PC-9 (cell line): ENCODE measurements around the gene ARFRP1. TPM values are rescaled to one million over a fixed set of nuclear protein-coding genes. Genes with fewer than 3 reads are reported as not detected.
A peak's percentile ranks its signal among the peaks of the same experiment; 100 is the strongest.

Experiments
- BruUV-seq: library from RNA; stranded (reverse); fragments of 400-500 nt; replicated peaks from 2 replicates; lab custom pipeline; 2021; lab: Mats Ljungman, UMichigan
- CTCF ChIA-PET: fragments of 300-600 bp; sonication (Branson Sonifier 250); formaldehyde crosslinking; loops from one replicate; lab custom pipeline; 2022; ENCODE audit warnings: antibody characterized with exemption; lab: Charles Lee
- POLR2A ChIA-PET: fragments of 300-600 bp; sonication (Branson Sonifier 250); formaldehyde crosslinking; loops from one replicate; lab custom pipeline; 2022; ENCODE audit warnings: antibody characterized with exemption; ENCODE audit not compliant: unreplicated experiment; lab: Charles Lee
- DNase-seq, 2 experiments: peaks; one replicate each; pipeline versions ENCODE4 v3.0.0 to v3.0.0-alpha.2; 2015 to 2022; ENCODE audit warnings: mixed read lengths in 1 of 2
- H2AFZ ChIP-seq: fragments of 200-600 bp; sonication (generic); 2 replicates; pipeline ENCODE4 v1.8.1; 2017; ENCODE audit warnings: antibody characterized with exemption
- H3F3A ChIP-seq: fragments of 200-600 bp; sonication (generic); 2 replicates; pipeline ENCODE4 v1.8.1; 2017; ENCODE audit warnings: antibody characterized with exemption, mild to moderate bottlenecking, low read depth; ENCODE audit not compliant: insufficient read depth
- H3K27ac ChIP-seq: fragments of 200-600 bp; sonication (generic); 2 replicates; pipeline ENCODE4 v1.6.1; 2016; ENCODE audit warnings: mixed run types
- H3K27me3 ChIP-seq: fragments of 200-600 bp; sonication (generic); 2 replicates; pipeline ENCODE4 v1.6.1; 2016; ENCODE audit warnings: low read depth, mixed run types; ENCODE audit not compliant: insufficient read depth
- H3K36me3 ChIP-seq: fragments of 200-600 bp; sonication (generic); 2 replicates; pipeline ENCODE4 v1.6.1; 2016; ENCODE audit warnings: low read depth, mixed run types
- H3K4me1 ChIP-seq: fragments of 200-600 bp; sonication (generic); replicated peaks from 2 replicates; pipeline ENCODE4 v1.6.1; 2016; ENCODE audit warnings: mixed run types; ENCODE audit not compliant: insufficient read depth
- H3K4me2 ChIP-seq: fragments of 200-600 bp; sonication (generic); 2 replicates; pipeline ENCODE4 v1.6.1; 2017; ENCODE audit warnings: mixed run types
- H3K4me3 ChIP-seq: fragments of 200-600 bp; sonication (generic); 2 replicates; pipeline ENCODE4 v1.6.1; 2016; ENCODE audit warnings: mixed run types
- H3K79me2 ChIP-seq: fragments of 200-600 bp; sonication (generic); 2 replicates; pipeline ENCODE4 v1.6.1; 2017; ENCODE audit warnings: low read depth, mixed run types
- H3K9me2 ChIP-seq: fragments of 200-600 bp; sonication (generic); 2 replicates; pipeline ENCODE4 v1.8.1; 2017; ENCODE audit warnings: mild to moderate bottlenecking; ENCODE audit not compliant: insufficient read depth
- H3K9me3 ChIP-seq: fragments of 200-600 bp; sonication (generic); 2 replicates; pipeline ENCODE4 v1.8.1; 2016; ENCODE audit warnings: low read depth; ENCODE audit not compliant: insufficient read depth
- H4K20me1 ChIP-seq: fragments of 200-600 bp; sonication (generic); 2 replicates; pipeline ENCODE4 v1.8.1; 2017; ENCODE audit not compliant: insufficient read depth
- CTCF ChIP-seq: fragments of 200-600 bp; sonication (generic); conservative IDR thresholded peaks from 2 replicates; pipeline ENCODE4 v1.6.1; 2017; ENCODE audit warnings: mixed run types, antibody characterized with exemption, mild to moderate bottlenecking, moderate library complexity
- EZH2 ChIP-seq: fragments of 200-600 bp; sonication (generic); IDR thresholded peaks from 2 replicates; pipeline ENCODE4 v1.8.0; 2017; ENCODE audit warnings: antibody characterized with exemption, low read depth
- intact Hi-C: fragments of 100-400 bp; cut with micrococcal nuclease; formaldehyde crosslinking; loops from one replicate; pipeline ENCODE4 v1.10.0; 2022; ENCODE audit not compliant: unreplicated experiment
- total RNA-seq: library from RNA; stranded (reverse); gene quantifications from 2 replicates; pipeline ENCODE4 v1.2.3, GENCODE V29; 2021

Gene ARFRP1
- total RNA-seq, 1 experiment from 2014 or later: 59.1 TPM

- Histone ChIP-seq H3K36me3 (no peaks in the 10 kb centered on the region), H2AFZ (no peak overlapping the region), H3K9me2 (no peaks in the 10 kb centered on the region), H3K4me1 (peaks cover 9% of the 10 kb centered on the region), H3K4me3 (no peak overlapping the region), H3K79me2 (peaks cover 10% of the 10 kb centered on the region; the same call in 1 of the 2 replicates), H3K9me3 (no peaks in the 10 kb centered on the region), H3K4me2 (no peak overlapping the region), H3K27me3 (no peaks in the 10 kb centered on the region), H4K20me1 (no peaks in the 10 kb centered on the region; the same call in 1 of the 2 replicates), H3K27ac (no peak overlapping the region), H3F3A (peaks cover 36% of the 10 kb centered on the region)
- intact Hi-C loops: no loop called here
- no TSS peak for BruUV-seq
- CTCF ChIA-PET: interaction anchor here (0.5 kb wide), 1 partner anchor 543 kb away, joined by 3 read pairs; no protein-coding TSS in a partner anchor
- no peak for DNase-seq
- TF ChIP-seq CTCF (no peak), EZH2 (no peak)
- POLR2A ChIA-PET: interaction anchor here (1.0 kb wide), 1 partner anchor 56 kb away, joined by 4 read pairs; no protein-coding TSS in a partner anchor
Observed at GRCh38 chr20:63743210-63743970, 35.6 kb upstream of the ARFRP1 start.

- Histone ChIP-seq H3K79me2 (peaks cover 10% of the 10 kb centered on the region; the same call in 1 of the 2 replicates), H3K4me2 (no peak overlapping the region), H3K4me3 (no peak overlapping the region), H3K27ac (no peak overlapping the region), H3F3A (peaks cover 36% of the 10 kb centered on the region), H3K9me3 (no peaks in the 10 kb centered on the region), H3K36me3 (no peaks in the 10 kb centered on the region), H3K9me2 (no peaks in the 10 kb centered on the region), H4K20me1 (no peaks in the 10 kb centered on the region; the same call in 1 of the 2 replicates), H2AFZ (no peak overlapping the region), H3K27me3 (no peaks in the 10 kb centered on the region), H3K4me1 (peaks cover 9% of the 10 kb centered on the region)
- ChIA-PET POLR2A (no interaction called here), CTCF (interaction anchor here (0.5 kb wide), 1 partner anchor 543 kb away, joined by 3 read pairs; no protein-coding TSS in a partner anchor)
- intact Hi-C loops: no loop called here
- BruUV-seq: no TSS peak
- DNase-seq: no peak
- TF ChIP-seq CTCF (no peak), EZH2 (no peak)
Observed at GRCh38 chr20:63742381-63743024, 34.7 kb upstream of the ARFRP1 start.

- CTCF ChIA-PET: interaction anchor here (1.3 kb wide), 1 partner anchor 100 kb away, joined by 18 read pairs; no protein-coding TSS in a partner anchor
Observed at GRCh38 chr20:63741676-63742380, 34.1 kb upstream of the ARFRP1 start.

More at GRCh38 chr20:63741676-63742380, 34.1 kb upstream of the ARFRP1 start:
- BruUV-seq: no TSS peak
- no peaks in the 10 kb centered on the region for H3K27me3 ChIP-seq
- H3F3A ChIP-seq: peaks cover 37% of the 10 kb centered on the region
- peaks cover 9% of the 10 kb centered on the region for H3K4me1 ChIP-seq
- H3K27ac ChIP-seq: no peak overlapping the region
- no peak overlapping the region for H2AFZ ChIP-seq
- DNase-seq: no peak
- intact Hi-C loops: loop anchor here (1.0 to 2.0 kb wide), 2 partner anchors 123 to 205 kb away; partner anchors contain the start of genes PTK6 and TPD52L2
- H3K4me2 ChIP-seq: peak overlapping the region; percentile 72
- H3K4me3 ChIP-seq: peak overlapping the region; percentile 44; the same call in 1 of the 2 replicates
- H3K9me3 ChIP-seq: no peaks in the 10 kb centered on the region
- POLR2A ChIA-PET: interaction anchor here (0.6 kb wide), 2 partner anchors 34 to 647 kb away, joined by 3 to 4 read pairs; partner anchors contain the start of genes ARFRP1 and ZGPAT
- no peaks in the 10 kb centered on the region; the same call in 1 of the 2 replicates for H4K20me1 ChIP-seq
- peaks cover 10% of the 10 kb centered on the region; the same call in 1 of the 2 replicates for H3K79me2 ChIP-seq
- H3K9me2 ChIP-seq: no peaks in the 10 kb centered on the region
- no peaks in the 10 kb centered on the region for H3K36me3 ChIP-seq
- no peak for TF ChIP-seq CTCF
- TF ChIP-seq EZH2: no peak
